Measurements from ENCODE around the gene TSPAN31.
"Not testable (repeated sequence)": the region's sequence is repeated elsewhere in the genome, so short reads cannot be mapped to it uniquely, and the experiment has no call there.

TSPAN31 gene

DNA sequence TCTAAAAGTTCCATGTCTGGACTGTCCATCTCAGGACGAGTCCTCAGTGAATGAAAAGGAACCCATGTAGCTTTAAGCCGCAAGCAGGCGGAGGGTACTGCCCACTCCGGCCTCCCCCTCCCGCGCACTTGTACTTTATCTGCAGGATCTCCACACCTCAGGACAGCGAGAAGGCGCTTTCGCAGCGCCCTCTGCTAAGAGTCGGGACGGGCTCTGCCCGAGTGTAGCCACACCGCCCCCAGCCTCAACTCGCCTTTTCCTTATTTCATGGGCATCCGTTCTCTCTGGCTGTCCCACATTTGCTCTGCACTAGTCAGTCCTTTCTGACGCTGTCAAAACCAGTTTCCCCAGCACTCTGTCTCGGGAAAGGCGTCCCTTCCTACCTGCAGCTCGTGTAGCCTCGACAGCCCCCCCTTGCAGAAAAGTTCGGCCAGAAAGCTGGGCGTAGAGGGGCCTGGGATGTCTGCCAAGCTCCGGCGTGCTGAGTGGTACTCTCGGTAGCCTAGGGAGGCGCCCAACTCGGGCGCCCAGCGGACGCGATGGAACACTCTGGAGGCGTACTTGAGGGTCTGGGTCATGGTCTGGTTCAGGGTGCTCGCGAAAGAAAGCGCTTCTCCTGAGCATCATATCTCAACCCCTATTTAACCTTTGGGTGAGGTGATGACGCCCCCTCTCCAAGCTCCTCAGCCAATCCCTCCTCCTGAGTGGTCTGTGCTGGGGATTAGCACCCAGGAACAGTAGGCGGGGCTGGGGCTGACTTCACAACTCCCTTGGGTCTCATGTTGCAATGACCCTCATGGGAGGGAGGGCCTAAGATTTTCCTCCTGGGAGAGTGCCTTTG, 21.8 kb downstream of the TSPAN31 start, which contains the start of gene CYP27B1:
Gene CYP27B1 (minus strand): TSS at position 615 of the 841 bp plus-strand sequence. CDS start 37 bp downstream, at position 578.
- Histone ChIP-seq H3K27me3 (ENCODE audit: low read depth, low read length) (peaks cover 36% of the 10 kb centered on the region), H3K4me3 (ENCODE audit: low read depth in 1 of 2, low read length in 2 of 2) (peak within 1 kb of the TSS; percentile 49 to 52), H3K4me1 (ENCODE audit: control insufficient read depth in 1 of 2, insufficient read depth in 2 of 2, low read length in 2 of 2) (peaks cover 9 to 36% of the 10 kb centered on the region in 2 donors), H3K27ac (ENCODE audit: low read length) (no peak within 1 kb of the TSS), H3K9me3 (ENCODE audit: control insufficient read depth in 1 of 2, low read length in 2 of 2) (no peaks in the 10 kb centered on the region), H3K36me3 (ENCODE audit: control insufficient read depth in 1 of 2, insufficient read depth in 2 of 2, low read length in 2 of 2) (peaks cover 4 to 7% of the 10 kb centered on the region in 2 donors)

DNA sequence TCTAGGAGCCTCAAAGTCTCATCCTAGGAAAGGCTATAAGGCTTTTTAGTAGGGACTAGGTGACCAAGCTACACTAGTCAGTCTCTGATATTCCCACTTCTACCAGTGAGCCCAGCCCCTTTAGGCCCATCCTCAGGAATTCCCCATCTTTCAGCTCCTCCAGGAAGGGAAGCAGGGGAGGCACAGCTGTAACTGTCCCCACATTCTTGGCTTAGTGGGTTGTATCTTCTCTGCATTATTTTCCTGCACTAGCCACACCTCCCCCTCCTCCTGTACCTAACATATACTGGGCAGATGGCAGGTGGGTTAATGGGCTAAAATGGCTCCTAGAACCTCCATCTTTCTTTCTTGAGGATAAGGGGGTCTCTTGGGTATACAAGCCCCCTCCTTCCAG, 22.5 kb downstream of the TSPAN31 start:
- peaks cover 4 to 7% of the 10 kb centered on the region in 2 donors for H3K36me3 ChIP-seq (ENCODE audit: control insufficient read depth in 1 of 2, insufficient read depth in 2 of 2, low read length in 2 of 2)
- no peak overlapping the region for H3K27ac ChIP-seq (ENCODE audit: low read length)
- H3K9me3 ChIP-seq (ENCODE audit: control insufficient read depth in 1 of 2, low read length in 2 of 2), result no peaks in the 10 kb centered on the region
- no peak overlapping the region for H3K4me3 ChIP-seq (ENCODE audit: low read depth in 1 of 2, low read length in 2 of 2)
- H3K4me1 ChIP-seq (ENCODE audit: control insufficient read depth in 1 of 2, insufficient read depth in 2 of 2, low read length in 2 of 2), result peaks cover 9 to 36% of the 10 kb centered on the region in 2 donors
- H3K27me3 ChIP-seq (ENCODE audit: low read depth, low read length), result peaks cover 36% of the 10 kb centered on the region

- peaks cover 36% of the 10 kb centered on the region for H3K27me3 ChIP-seq (ENCODE audit: low read depth, low read length)
- no peak overlapping the region for H3K27ac ChIP-seq (ENCODE audit: low read length)
- H3K9me3 ChIP-seq (ENCODE audit: control insufficient read depth in 1 of 2, low read length in 2 of 2), result no peaks in the 10 kb centered on the region
- H3K4me3 ChIP-seq (ENCODE audit: low read depth in 1 of 2, low read length in 2 of 2), result no peak overlapping the region
- H3K4me1 ChIP-seq (ENCODE audit: control insufficient read depth in 1 of 2, insufficient read depth in 2 of 2, low read length in 2 of 2), result peaks cover 9 to 36% of the 10 kb centered on the region in 2 donors
- H3K36me3 ChIP-seq (ENCODE audit: control insufficient read depth in 1 of 2, insufficient read depth in 2 of 2, low read length in 2 of 2), result peaks cover 4 to 7% of the 10 kb centered on the region in 2 donors
Observed at GRCh38 chr12:57767876-57768275, 23.0 kb downstream of the TSPAN31 start.

DNA sequence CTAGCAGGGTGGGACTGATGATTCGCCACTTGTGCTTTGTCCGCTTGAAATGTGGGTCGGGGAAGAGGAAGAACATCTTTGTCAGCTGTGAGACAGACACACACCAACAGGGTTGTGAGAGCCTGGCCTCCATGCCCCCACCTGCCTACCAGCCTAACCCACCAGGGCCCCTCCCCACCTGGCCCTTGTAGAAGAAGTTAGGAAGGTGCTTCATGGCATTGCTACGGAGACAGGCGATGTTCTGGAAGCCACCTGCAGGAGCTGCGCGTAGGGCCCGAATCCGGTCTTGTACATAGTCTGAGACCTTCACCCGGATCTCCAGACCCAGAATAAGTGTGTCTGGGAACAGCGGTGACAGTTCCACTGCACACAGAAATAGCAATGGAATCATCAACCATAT, 24.8 kb downstream of the TSPAN31 start:
- peaks cover 24% of the 10 kb centered on the region for H3K27me3 ChIP-seq (ENCODE audit: low read depth, low read length)
- no peak overlapping the region for H3K27ac ChIP-seq (ENCODE audit: low read length)
- H3K4me3 ChIP-seq (ENCODE audit: low read depth in 1 of 2, low read length in 2 of 2), result no peak overlapping the region
- peaks cover 9 to 43% of the 10 kb centered on the region in 2 donors for H3K4me1 ChIP-seq (ENCODE audit: control insufficient read depth in 1 of 2, insufficient read depth in 2 of 2, low read length in 2 of 2)
- peaks cover 4 to 7% of the 10 kb centered on the region in 2 donors for H3K36me3 ChIP-seq (ENCODE audit: control insufficient read depth in 1 of 2, insufficient read depth in 2 of 2, low read length in 2 of 2)
- no peaks in the 10 kb centered on the region for H3K9me3 ChIP-seq (ENCODE audit: control insufficient read depth in 1 of 2, low read length in 2 of 2)

DNA sequence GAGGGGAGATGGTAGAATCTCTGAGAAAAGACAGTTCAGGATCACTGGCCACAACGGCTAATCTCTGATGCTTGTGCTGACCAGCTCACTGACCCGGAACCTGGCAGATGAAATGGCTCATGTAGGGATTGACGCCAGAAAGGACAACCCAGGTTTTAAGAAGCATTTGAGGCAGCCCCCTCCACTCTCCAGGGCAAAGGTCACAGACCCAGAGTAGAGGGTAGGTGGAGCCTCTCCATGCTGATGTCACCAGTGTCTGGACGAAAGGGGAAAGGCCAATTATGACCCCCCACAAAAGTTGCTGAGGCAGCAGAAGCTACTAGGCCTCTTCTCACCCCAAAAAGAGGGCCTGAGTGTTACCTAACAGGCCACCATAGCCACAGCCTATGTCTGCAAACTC, 25.9 kb downstream of the TSPAN31 start:
- Histone ChIP-seq H3K36me3 (ENCODE audit: control insufficient read depth in 1 of 2, insufficient read depth in 2 of 2, low read length in 2 of 2) (peaks cover 4 to 7% of the 10 kb centered on the region in 2 donors), H3K27me3 (ENCODE audit: low read depth, low read length) (peaks cover 13% of the 10 kb centered on the region), H3K9me3 (ENCODE audit: control insufficient read depth in 1 of 2, low read length in 2 of 2) (no peaks in the 10 kb centered on the region), H3K4me3 (ENCODE audit: low read depth in 1 of 2, low read length in 2 of 2) (peak overlapping the region in 1 of 2 donors; percentile 95), H3K4me1 (ENCODE audit: control insufficient read depth in 1 of 2, insufficient read depth in 2 of 2, low read length in 2 of 2) (peaks cover 9 to 32% of the 10 kb centered on the region in 2 donors), H3K27ac (ENCODE audit: low read length) (no peak overlapping the region)

GRCh38 chr12:57771236-57771872, 26.5 kb downstream of the TSPAN31 start:
- Histone ChIP-seq H3K4me1 (ENCODE audit: control insufficient read depth in 1 of 2, insufficient read depth in 2 of 2, low read length in 2 of 2) (peaks cover 6 to 25% of the 10 kb centered on the region in 2 donors), H3K27me3 (ENCODE audit: low read depth, low read length) (peaks cover 7% of the 10 kb centered on the region), H3K27ac (ENCODE audit: low read length) (peak overlapping the region; percentile 95), H3K9me3 (ENCODE audit: control insufficient read depth in 1 of 2, low read length in 2 of 2) (no peaks in the 10 kb centered on the region), H3K4me3 (ENCODE audit: low read depth in 1 of 2, low read length in 2 of 2) (peak overlapping the region; percentile 91 to 95), H3K36me3 (ENCODE audit: control insufficient read depth in 1 of 2, insufficient read depth in 2 of 2, low read length in 2 of 2) (peaks cover 4 to 10% of the 10 kb centered on the region in 2 donors)

GRCh38 chr12:57771873-57772428, 27.1 kb downstream of the TSPAN31 start, which contains the start of gene METTL1:
METTL1 (minus strand) TSS chr12:57772105; CDS start chr12:57772083, 22 bp downstream.
- peak within 1 kb of the TSS; percentile 95 for H3K27ac ChIP-seq (ENCODE audit: low read length)
- H3K4me1 ChIP-seq (ENCODE audit: control insufficient read depth in 1 of 2, insufficient read depth in 2 of 2, low read length in 2 of 2), result peaks cover under 1 to 19% of the 10 kb centered on the region in 2 donors
- H3K4me3 ChIP-seq (ENCODE audit: low read depth in 1 of 2, low read length in 2 of 2), result peak within 1 kb of the TSS; percentile 91 to 95
- peaks cover under 1% of the 10 kb centered on the region for H3K27me3 ChIP-seq (ENCODE audit: low read depth, low read length)
- H3K9me3 ChIP-seq (ENCODE audit: control insufficient read depth in 1 of 2, low read length in 2 of 2), result no peaks in the 10 kb centered on the region
- peaks cover 4 to 10% of the 10 kb centered on the region in 2 donors for H3K36me3 ChIP-seq (ENCODE audit: control insufficient read depth in 1 of 2, insufficient read depth in 2 of 2, low read length in 2 of 2)

DNA sequence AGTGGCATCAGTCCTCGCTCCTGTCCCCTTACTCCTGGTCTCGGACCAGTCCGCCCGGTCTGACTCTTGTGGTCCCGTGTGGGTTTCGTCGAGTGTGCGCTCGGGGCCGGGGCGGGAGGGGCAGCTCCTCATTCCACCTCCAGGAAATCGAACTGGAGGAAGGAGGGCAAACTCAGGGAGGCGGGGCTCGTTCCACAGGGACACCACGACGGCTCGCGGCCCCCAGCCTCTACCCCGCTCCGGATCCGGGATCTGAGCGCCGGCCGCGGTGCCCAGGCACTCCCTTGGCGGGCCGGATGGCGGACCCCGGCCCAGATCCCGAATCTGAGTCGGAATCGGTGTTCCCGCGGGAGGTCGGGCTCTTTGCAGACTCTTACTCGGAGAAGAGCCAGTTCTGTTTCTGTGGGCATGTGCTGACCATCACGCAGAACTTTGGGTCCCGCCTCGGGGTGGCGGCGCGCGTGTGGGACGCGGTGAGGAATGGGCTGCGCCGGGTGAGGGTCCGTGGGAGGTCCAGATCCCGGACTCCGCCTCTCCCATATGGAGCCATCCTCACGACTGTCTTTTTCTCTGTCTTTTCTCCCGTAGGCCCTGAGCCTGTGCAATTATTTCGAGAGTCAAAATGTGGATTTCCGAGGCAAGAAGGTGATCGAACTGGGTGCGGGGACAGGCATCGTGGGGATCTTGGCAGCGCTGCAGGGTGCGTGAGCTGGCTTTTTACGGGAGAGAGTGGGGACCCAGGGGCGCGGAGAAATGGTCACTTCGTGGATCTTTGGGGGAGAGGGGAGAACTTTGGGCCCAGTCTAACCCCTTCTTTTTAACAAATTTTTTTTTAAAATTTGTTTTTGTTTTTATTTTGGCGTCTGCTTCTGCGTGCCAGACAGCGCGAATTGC, 27.8 kb downstream of the TSPAN31 start, which contains the start of gene EEF1AKMT3:
Gene EEF1AKMT3 (plus strand): TSS at position 186 of the 894 bp plus-strand sequence. CDS start 111 bp downstream, at position 297.
- no peaks in the 10 kb centered on the region for H3K27me3 ChIP-seq (ENCODE audit: low read depth, low read length)
- peak within 1 kb of the TSS; percentile 91 to 95 for H3K4me3 ChIP-seq (ENCODE audit: low read depth in 1 of 2, low read length in 2 of 2)
- H3K9me3 ChIP-seq (ENCODE audit: control insufficient read depth in 1 of 2, low read length in 2 of 2), result no peaks in the 10 kb centered on the region
- peak within 1 kb of the TSS; percentile 95 for H3K27ac ChIP-seq (ENCODE audit: low read length)
- H3K4me1 ChIP-seq (ENCODE audit: control insufficient read depth in 1 of 2, insufficient read depth in 2 of 2, low read length in 2 of 2), result peaks cover 0 to 17% of the 10 kb centered on the region in 2 donors
- H3K36me3 ChIP-seq (ENCODE audit: control insufficient read depth in 1 of 2, insufficient read depth in 2 of 2, low read length in 2 of 2), result peaks cover 4 to 10% of the 10 kb centered on the region in 2 donors

GRCh38 chr12:57774634-57775033, 29.8 kb downstream of the TSPAN31 start:
- H3K27ac ChIP-seq (ENCODE audit: low read length); H3K9me3 ChIP-seq (ENCODE audit: control insufficient read depth in 1 of 2, low read length in 2 of 2); H3K27me3 ChIP-seq (ENCODE audit: low read depth, low read length); H3K36me3 ChIP-seq (ENCODE audit: control insufficient read depth in 1 of 2, insufficient read depth in 2 of 2, low read length in 2 of 2); H3K4me3 ChIP-seq (ENCODE audit: low read depth in 1 of 2, low read length in 2 of 2): not testable (repeated sequence)
- peaks cover 0 to 17% of the 10 kb centered on the region in 2 donors for H3K4me1 ChIP-seq (ENCODE audit: control insufficient read depth in 1 of 2, insufficient read depth in 2 of 2, low read length in 2 of 2)

- Histone ChIP-seq H3K9me3 (ENCODE audit: control insufficient read depth in 1 of 2, low read length in 2 of 2) (no peaks in the 10 kb centered on the region), H3K36me3 (ENCODE audit: control insufficient read depth in 1 of 2, insufficient read depth in 2 of 2, low read length in 2 of 2) (peaks cover 0 to 3% of the 10 kb centered on the region in 2 donors), H3K4me1 (ENCODE audit: control insufficient read depth in 1 of 2, insufficient read depth in 2 of 2, low read length in 2 of 2) (peaks cover 0 to 17% of the 10 kb centered on the region in 2 donors), H3K27me3 (ENCODE audit: low read depth, low read length) (no peaks in the 10 kb centered on the region), H3K4me3 (ENCODE audit: low read depth in 1 of 2, low read length in 2 of 2) (no peak overlapping the region), H3K27ac (ENCODE audit: low read length) (no peak overlapping the region)
Observed at GRCh38 chr12:57775044-57775443, 30.2 kb downstream of the TSPAN31 start.
